Panc1 (cell line): ENCODE results near the gene BRME1. TPM values are rescaled to one million over a fixed set of nuclear protein-coding genes. Genes with fewer than 3 reads are reported as not detected.
A peak's percentile ranks its signal among the peaks of the same experiment; 100 is the strongest.

Experiments used
- microRNA-seq: library from miRNA; unstranded; fragments of <30 nt; microRNA quantifications from one replicate; pipeline ENCODE4 v1.1.0, GENCODE V29; 2020; ENCODE audit not compliant: unreplicated experiment
- total RNA-seq: library from RNA; stranded (reverse); gene quantifications from one replicate; pipeline ENCODE4 v1.2.1, GENCODE V29; 2021; ENCODE audit not compliant: unreplicated experiment

BRME1 gene
- total RNA-seq, 1 experiment from 2014 or later, result 6.5 TPM

Small RNA genes within 50 kb of the gene (microRNA-seq; reads per million reads assigned to microRNA genes)
- gene MIR181C (220 reads per million, percentile 63 among the genes with 10 or more reads in this experiment), gene MIR181D (229 reads per million, percentile 63 among the genes with 10 or more reads in this experiment)

Other genes with a start within 250 kb of the BRME1 start
- gene MRI1, start 141.6 kb downstream of the BRME1 start, total RNA-seq, result 19.5 TPM
- gene C19orf53, start 131.7 kb downstream of the BRME1 start, total RNA-seq, result 97.2 TPM
- 8.7 TPM for gene ZSWIM4, start 110.7 kb downstream of the BRME1 start, total RNA-seq
- gene NANOS3, start 29.0 kb downstream of the BRME1 start, total RNA-seq, result 0.33 TPM
- gene CC2D1A, start 84 bp upstream of the BRME1 start, total RNA-seq, result 28.0 TPM
- gene PODNL1, start 32.3 kb upstream of the BRME1 start, total RNA-seq, result 1.4 TPM
- 38.8 TPM for gene DCAF15, start 46.4 kb upstream of the BRME1 start, total RNA-seq
- gene RFX1, start 100.2 kb upstream of the BRME1 start, total RNA-seq, result 15.2 TPM
- gene RLN3, start 122.0 kb upstream of the BRME1 start, total RNA-seq, result not detected
- gene IL27RA, start 125.6 kb upstream of the BRME1 start, total RNA-seq, result 10.2 TPM
- 0.54 TPM for gene PALM3, start 156.0 kb upstream of the BRME1 start, total RNA-seq
- gene MISP3, start 166.7 kb upstream of the BRME1 start, total RNA-seq, result 1.5 TPM
- 0.28 TPM for gene C19orf67, start 179.7 kb upstream of the BRME1 start, total RNA-seq
- 82.0 TPM for gene SAMD1, start 184.6 kb upstream of the BRME1 start, total RNA-seq
- 70.8 TPM for gene PRKACA, start 211.6 kb upstream of the BRME1 start, total RNA-seq
- gene ASF1B, start 230.5 kb upstream of the BRME1 start, total RNA-seq, result 35.4 TPM